Natural killer cell (primary cell): ENCODE data around the gene AGBL4. TPM values are rescaled to one million over a fixed set of nuclear protein-coding genes. Genes with fewer than 3 reads are reported as not detected.

Source experiments
- ATAC-seq, 3 donors: fragments of 150-1000 bp in 2 of 3; fragments of 200-7000 bp in 1 of 3; cut with Tn5 transposase; 1 replicate in 1 of 3; 2 replicates in 2 of 3; pipeline ENCODE4 v1.10.0; 2021; ENCODE audit warnings: mild to moderate bottlenecking in 2 of 3, moderate library complexity in 2 of 3
- DNase-seq, 2 donors: peaks; one replicate each; pipeline versions ENCODE4 v3.0.0 to v3.0.0-alpha.2; 2013 to 2021; ENCODE audit warnings: mixed read lengths in 1 of 2
- H3K27ac ChIP-seq: one replicate; pipeline ENCODE4 v1.5.1; 2013; ENCODE audit warnings: mild to moderate bottlenecking, low read length
- H3K27me3 ChIP-seq: one replicate; pipeline ENCODE4 v1.6.1; 2013; ENCODE audit warnings: low read length; ENCODE audit not compliant: control insufficient read depth, insufficient read depth
- H3K36me3 ChIP-seq: one replicate; pipeline ENCODE4 v1.6.1; 2013; ENCODE audit warnings: low read length; ENCODE audit not compliant: control insufficient read depth, insufficient read depth
- H3K4me1 ChIP-seq: one replicate; pipeline ENCODE4 v1.6.1; 2013; ENCODE audit warnings: low read length; ENCODE audit not compliant: control insufficient read depth, insufficient read depth
- H3K4me3 ChIP-seq: one replicate; pipeline ENCODE4 v1.5.1; 2013; ENCODE audit warnings: low read length
- H3K9me3 ChIP-seq: one replicate; pipeline ENCODE4 v1.6.1; 2013; ENCODE audit warnings: low read length; ENCODE audit not compliant: control insufficient read depth, insufficient read depth
- H3K27ac Mint-ChIP-seq, 2 donors: one replicate each; pipeline ENCODE4 v1.8.0; 2022; ENCODE audit warnings: mild to moderate bottlenecking in 2 of 2, mixed read lengths in 2 of 2, moderate library complexity in 1 of 2
- H3K27me3 Mint-ChIP-seq, 2 donors: one replicate each; pipeline ENCODE4 v1.8.0; 2022; ENCODE audit warnings: low read depth in 2 of 2, mixed read lengths in 2 of 2
- H3K36me3 Mint-ChIP-seq: one replicate; pipeline ENCODE4 v1.8.0; 2022; ENCODE audit warnings: mixed read lengths
- H3K4me1 Mint-ChIP-seq, 2 donors: one replicate each; pipeline ENCODE4 v1.8.0; 2022; ENCODE audit warnings: mixed read lengths in 2 of 2
- H3K4me3 Mint-ChIP-seq: one replicate; pipeline ENCODE4 v1.8.0; 2022; ENCODE audit warnings: mild to moderate bottlenecking, moderate library complexity, mixed read lengths
- H3K9me3 Mint-ChIP-seq, 2 donors: one replicate each; pipeline ENCODE4 v1.8.0; 2022; ENCODE audit warnings: mixed read lengths in 2 of 2
- CTCF ChIP-seq: fragments of 200-600 bp; IDR thresholded peaks from one replicate; pipeline ENCODE4 v1.8.0; 2022; ENCODE audit warnings: antibody characterized with exemption
- WGBS: methylation state at CpG from one replicate; pipeline ENCODE4 v1.1.7; 2013; ENCODE audit warnings: missing lambda C conversion rate; ENCODE audit not compliant: insufficient coverage; 5-methylcytosine and 5-hydroxymethylcytosine counted together
- intact Hi-C: fragments of 100-400 bp; cut with micrococcal nuclease; formaldehyde crosslinking; loops from one replicate; pipeline ENCODE4 v1.14.2; 2022
- total RNA-seq, 4 donors: library from RNA; stranded (reverse); fragments of 120-200 nt in 1 of 4; gene quantifications; one replicate each; pipeline versions ENCODE4 v1.2.3 to v1.2.4, GENCODE V29; 2013 to 2022

The AGBL4 gene
- total RNA-seq, 3 donors from 2014 or later (not counting 1 experiment from before 2014, with no cell fraction given) = not detected

GRCh38 chr1:48858200-48858920 is 1165.4 kb downstream of the AGBL4 start:
- H3K4me3 Mint-ChIP-seq = no peak overlapping the region
- no peak overlapping the region for H3K27ac ChIP-seq
- no peak for TF ChIP-seq CTCF
- H3K27me3 Mint-ChIP-seq = no peaks in the 10 kb centered on the region
- peaks cover 0 to 5% of the 10 kb centered on the region in 2 donors for H3K9me3 Mint-ChIP-seq
- peaks cover 4% of the 10 kb centered on the region for H3K9me3 ChIP-seq
- no peaks in the 10 kb centered on the region for H3K36me3 Mint-ChIP-seq
- ATAC-seq = no peak
- no peaks in the 10 kb centered on the region for H3K4me1 Mint-ChIP-seq
- DNase-seq = no peak
- intact Hi-C loops = no loop called here
- H3K4me1 ChIP-seq = no peaks in the 10 kb centered on the region
- no peaks in the 10 kb centered on the region for H3K27me3 ChIP-seq
- H3K27ac Mint-ChIP-seq = no peak overlapping the region
- H3K4me3 ChIP-seq = no peak overlapping the region
- no peaks in the 10 kb centered on the region for H3K36me3 ChIP-seq
- 50% methylated on average over 2 of the region's 3 CpGs for WGBS

- DNase-seq = no peak
- H3K36me3 ChIP-seq = no peaks in the 10 kb centered on the region
- no peaks in the 10 kb centered on the region for H3K4me1 ChIP-seq
- intact Hi-C loops = no loop called here
- no peaks in the 10 kb centered on the region for H3K27me3 ChIP-seq
- peaks cover 0 to 3% of the 10 kb centered on the region in 2 donors for H3K27me3 Mint-ChIP-seq
- no peak overlapping the region for H3K27ac Mint-ChIP-seq
- H3K27ac ChIP-seq = no peak overlapping the region
- H3K9me3 ChIP-seq = no peaks in the 10 kb centered on the region
- no peak overlapping the region for H3K4me3 ChIP-seq
- H3K4me3 Mint-ChIP-seq = no peak overlapping the region
- no peaks in the 10 kb centered on the region for H3K9me3 Mint-ChIP-seq
- no peaks in the 10 kb centered on the region for H3K4me1 Mint-ChIP-seq
- TF ChIP-seq CTCF = no peak
- no peaks in the 10 kb centered on the region for H3K36me3 Mint-ChIP-seq
- no peak for ATAC-seq
Measured at GRCh38 chr1:48853006-48853405, 1170.7 kb downstream of the AGBL4 start.

- Mint-ChIP-seq H3K4me3 (no peak overlapping the region), H3K4me1 (no peaks in the 10 kb centered on the region), H3K9me3 (no peaks in the 10 kb centered on the region), H3K27me3 (peaks cover 0 to 3% of the 10 kb centered on the region in 2 donors), H3K36me3 (no peaks in the 10 kb centered on the region), H3K27ac (no peak overlapping the region)
- Histone ChIP-seq H3K4me3 (no peak overlapping the region), H3K4me1 (no peaks in the 10 kb centered on the region), H3K9me3 (no peaks in the 10 kb centered on the region), H3K27me3 (no peaks in the 10 kb centered on the region), H3K36me3 (no peaks in the 10 kb centered on the region), H3K27ac (no peak overlapping the region)
- intact Hi-C loops = no loop called here
- ATAC-seq (no peak), DNase-seq (no peak)
- WGBS = 15% methylated on average over 1 of the region's 2 CpGs
- no peak for TF ChIP-seq CTCF
Measured at GRCh38 chr1:48851638-48852037, 1172.1 kb downstream of the AGBL4 start.

GRCh38 chr1:48848035-48848434 is 1175.7 kb downstream of the AGBL4 start:
- H3K27me3 ChIP-seq = no peaks in the 10 kb centered on the region
- Mint-ChIP-seq H3K36me3 (no peaks in the 10 kb centered on the region), H3K9me3 (no peaks in the 10 kb centered on the region), H3K27me3 (peaks cover 0 to 3% of the 10 kb centered on the region in 2 donors), H3K4me3 (no peak overlapping the region), H3K4me1 (no peaks in the 10 kb centered on the region), H3K27ac (no peak overlapping the region)
- intact Hi-C loops = no loop called here
- no peaks in the 10 kb centered on the region for H3K4me1 ChIP-seq
- H3K4me3 ChIP-seq = no peak overlapping the region
- no peaks in the 10 kb centered on the region for H3K9me3 ChIP-seq
- H3K27ac ChIP-seq = no peak overlapping the region
- WGBS = 73% methylated on average over 2 of the region's 2 CpGs
- H3K36me3 ChIP-seq = no peaks in the 10 kb centered on the region
- ATAC-seq (no peak), DNase-seq (no peak)
- no peak for TF ChIP-seq CTCF
